Measurements from ENCODE around the gene PHLDA1.

- no peak for TF ChIP-seq ATF2 (CRISPR knock-in tag; IDR thresholded peaks at IDR 0.05)
- TF ChIP-seq CTCF (IDR thresholded peaks at IDR 0.05 in 2 of 3, conservative IDR thresholded peaks at IDR 0.05 in 1 of 3; ENCODE audit: insufficient read depth in 2 of 3, low read depth in 1 of 3, low read length in 3 of 3) = no peak
- no peak for TF ChIP-seq RAD21 (CRISPR knock-in tag; conservative IDR thresholded peaks at IDR 0.05 in 1 of 2, IDR thresholded peaks at IDR 0.05 in 1 of 2)
- no peak for TF ChIP-seq PRDM10 (IDR thresholded peaks at IDR 0.05; ENCODE audit: partially characterized antibody)
- TF ChIP-seq SIN3A (IDR thresholded peaks at IDR 0.05; ENCODE audit: borderline replicate concordance in 2 of 2, control insufficient read depth in 1 of 2, low read depth in 2 of 2, low read length in 2 of 2) = no peak
- TF ChIP-seq E2F6 (IDR thresholded peaks at IDR 0.05; ENCODE audit: borderline replicate concordance in 1 of 2, extremely low read depth in 1 of 2, insufficient read depth in 1 of 2, insufficient read length in 1 of 2, low read depth in 1 of 2, low read length in 1 of 2, poor library complexity in 1 of 2, severe bottlenecking in 1 of 2) = no peak
- no peak for TF ChIP-seq ERF (CRISPR knock-in tag; IDR thresholded peaks at IDR 0.05)
- no peak for TF ChIP-seq TBP (optimal IDR thresholded peaks at IDR 0.05; ENCODE audit: low read depth, low read length)
Measured at GRCh38 chr12:75994069-75994740, 37.4 kb downstream of the PHLDA1 start.

Data from K562 (cell line).